Body of pancreas (tissue), 4 donors: ENCODE results near the gene FKRP. TPM values are rescaled to one million over a fixed set of nuclear protein-coding genes. Genes with fewer than 3 reads are reported as not detected.

ENCODE experiments used
- ATAC-seq: fragments of 150-250 bp; one replicate; pipeline ENCODE4 v1.9.1; 2016
- DNase-seq, 4 donors: peaks; one replicate each; pipeline ENCODE4 v3.0.0-alpha.2; 2019
- H3K27ac ChIP-seq, 4 donors: fragments of 200-600 bp; sonication (generic); 1 replicate in 3 of 4; 2 replicates in 1 of 4; pipeline versions ENCODE4 v1.5.1 to v1.6.1; 2016 to 2019; ENCODE audit warnings: mild to moderate bottlenecking in 1 of 4, mixed read lengths in 1 of 4, moderate library complexity in 1 of 4
- H3K27me3 ChIP-seq, 2 donors: fragments of 200-600 bp; sonication (generic); one replicate each; pipeline ENCODE4 v1.6.0; 2016; ENCODE audit warnings: mild to moderate bottlenecking in 1 of 2
- H3K36me3 ChIP-seq, 2 donors: fragments of 200-600 bp; sonication (generic); replicated peaks in 1 of 2; 2 replicates each; pipeline ENCODE4 v1.5.1; 2016; ENCODE audit warnings: low read depth in 2 of 2; ENCODE audit not compliant: insufficient read depth in 1 of 2
- H3K4me1 ChIP-seq: fragments of 200-600 bp; sonication (generic); one replicate; pipeline ENCODE4 v1.6.0; 2016
- H3K4me3 ChIP-seq, 2 donors: fragments of 200-600 bp; sonication (generic); 1 replicate in 1 of 2; 2 replicates in 1 of 2; pipeline ENCODE4 v1.5.1; 2016 to 2019
- H3K9me3 ChIP-seq, 3 donors: fragments of 200-600 bp; sonication (generic); 1 replicate in 2 of 3; 2 replicates in 1 of 3; pipeline ENCODE4 v1.5.1; 2016
- CTCF ChIP-seq, 7 experiments: fragments of 450-650 bp in 4 of 7; fragments of 200-600 bp in 3 of 7; sonication (generic) in 3 of 7; IDR thresholded peaks; one replicate each; pipeline ENCODE4 v1.5.1; 2016 to 2019; ENCODE audit warnings: antibody characterized with exemption in 7 of 7
- POLR2A ChIP-seq, 3 donors: fragments of 450-650 bp; IDR thresholded peaks; one replicate each; pipeline ENCODE4 v1.6.1; 2016; ENCODE audit warnings: antibody characterized with exemption in 3 of 3, mild to moderate bottlenecking in 2 of 3
- WGBS, 2 donors: methylation state at CpG; one replicate each; pipeline ENCODE4 v1.1.5; 2017; 5-methylcytosine and 5-hydroxymethylcytosine counted together
- intact Hi-C: fragments of 100-400 bp; cut with DNase I; formaldehyde crosslinking; loops from one replicate; pipeline ENCODE4 v1.15.1; 2023
- total RNA-seq, 2 donors: library from RNA; depleted of rRNA; stranded (reverse); fragments of >200 nt; gene quantifications; one replicate each; pipeline ENCODE4 v1.1.0, GENCODE V29; 2016

FKRP gene
- total RNA-seq, 2 donors from 2014 or later: 8.8 to 13.2 TPM

GRCh38 chr19:46782355-46783019 lies 36.6 kb downstream of the FKRP start:
- no peaks in the 10 kb centered on the region for H3K36me3 ChIP-seq

GRCh38 chr19:46783670-46784069 lies 37.8 kb downstream of the FKRP start:
- no peaks in the 10 kb centered on the region for H3K27me3 ChIP-seq

More at GRCh38 chr19:46782355-46783019, 36.6 kb downstream of the FKRP start:
- TF ChIP-seq CTCF (IDR thresholded peaks at IDR 0.05): no peak
- no peak for TF ChIP-seq POLR2A (IDR thresholded peaks at IDR 0.05)
- DNase-seq (no peak), ATAC-seq (no peak)
- WGBS, 2 donors: 70 to 84% methylated on average over 1 to 7 of the region's 7 CpGs
- intact Hi-C loops: no loop called here
- Histone ChIP-seq H3K27ac (peak overlapping the region in 1 of 4 donors; percentile 25), H3K9me3 (no peaks in the 10 kb centered on the region), H3K27me3 (no peaks in the 10 kb centered on the region), H3K4me1 (peaks cover 42% of the 10 kb centered on the region), H3K4me3 (no peak overlapping the region)

GRCh38 chr19:46784262-46785053 lies 38.6 kb downstream of the FKRP start:
- H3K27me3 ChIP-seq: no peaks in the 10 kb centered on the region
- no peaks in the 10 kb centered on the region for H3K9me3 ChIP-seq
- intact Hi-C loops: no loop called here
- 33 to 35% methylated on average over 11 to 14 of the region's 17 CpGs for WGBS, 2 donors
- H3K4me3 ChIP-seq: no peak overlapping the region
- peak overlapping the region; percentile 46 to 90 (median 72) for H3K27ac ChIP-seq
- TF ChIP-seq POLR2A (IDR thresholded peaks at IDR 0.05): peak in 2 of 3 donors; percentile 5 to 29
- no peak for TF ChIP-seq CTCF (IDR thresholded peaks at IDR 0.05)
- peaks cover 50% of the 10 kb centered on the region for H3K4me1 ChIP-seq
- ATAC-seq (peak; percentile 34), DNase-seq (peak; percentile 66 to 77 (median 74))
- no peaks in the 10 kb centered on the region for H3K36me3 ChIP-seq

More at GRCh38 chr19:46783670-46784069, 37.8 kb downstream of the FKRP start:
- no peak for DNase-seq
- intact Hi-C loops: no loop called here
- Histone ChIP-seq H3K4me1 (peaks cover 50% of the 10 kb centered on the region), H3K27ac (peak overlapping the region in 1 of 4 donors; percentile 55), H3K4me3 (no peak overlapping the region), H3K36me3 (no peaks in the 10 kb centered on the region), H3K9me3 (no peaks in the 10 kb centered on the region)
- WGBS, 2 donors: 24 to 62% methylated on average over 2 of the region's 2 CpGs
- no peak for ATAC-seq
- TF ChIP-seq POLR2A (IDR thresholded peaks at IDR 0.05): no peak
- no peak for TF ChIP-seq CTCF (IDR thresholded peaks at IDR 0.05)

GRCh38 chr19:46785054-46785979 lies 39.5 kb downstream of the FKRP start:
- Histone ChIP-seq H3K27me3 (no peaks in the 10 kb centered on the region), H3K4me3 (no peak overlapping the region), H3K36me3 (no peaks in the 10 kb centered on the region), H3K9me3 (no peaks in the 10 kb centered on the region), H3K27ac (peak overlapping the region; percentile 46 to 90 (median 72)), H3K4me1 (peaks cover 50% of the 10 kb centered on the region)
- ATAC-seq: no peak
- intact Hi-C loops: no loop called here
- no peak for DNase-seq
- TF ChIP-seq POLR2A (IDR thresholded peaks at IDR 0.05): no peak
- TF ChIP-seq CTCF (IDR thresholded peaks at IDR 0.05): no peak
- 53 to 63% methylated on average over 16 to 19 of the region's 19 CpGs for WGBS, 2 donors
